ENCODE results near the gene HCFC1.

HCFC1 gene

DNA sequence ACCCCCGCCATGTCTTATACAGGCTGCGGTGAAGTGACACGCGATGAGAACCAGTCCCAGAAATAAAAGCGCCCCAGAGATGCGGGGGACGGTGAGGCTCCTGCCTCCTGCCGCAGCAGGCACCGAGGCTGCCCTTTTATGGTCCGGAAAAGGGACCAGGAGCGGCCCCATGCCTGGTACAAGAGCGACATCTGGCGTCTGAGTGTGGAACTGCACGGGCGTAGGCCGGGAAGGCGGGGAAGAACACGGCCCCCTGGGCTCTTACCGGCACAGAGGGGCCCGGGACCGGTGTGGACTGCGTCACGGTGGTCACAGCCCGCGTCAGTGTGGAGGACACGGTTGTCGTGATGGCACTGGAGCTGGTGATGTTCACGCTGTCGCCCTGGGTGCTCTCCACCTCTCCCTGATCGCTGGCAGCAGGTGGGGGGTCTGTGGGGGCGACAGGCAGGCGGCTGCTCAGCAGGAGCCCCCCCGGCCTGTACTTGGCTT is 18.2 kb downstream of the HCFC1 start:
- TF ChIP-seq, protein P1, sequence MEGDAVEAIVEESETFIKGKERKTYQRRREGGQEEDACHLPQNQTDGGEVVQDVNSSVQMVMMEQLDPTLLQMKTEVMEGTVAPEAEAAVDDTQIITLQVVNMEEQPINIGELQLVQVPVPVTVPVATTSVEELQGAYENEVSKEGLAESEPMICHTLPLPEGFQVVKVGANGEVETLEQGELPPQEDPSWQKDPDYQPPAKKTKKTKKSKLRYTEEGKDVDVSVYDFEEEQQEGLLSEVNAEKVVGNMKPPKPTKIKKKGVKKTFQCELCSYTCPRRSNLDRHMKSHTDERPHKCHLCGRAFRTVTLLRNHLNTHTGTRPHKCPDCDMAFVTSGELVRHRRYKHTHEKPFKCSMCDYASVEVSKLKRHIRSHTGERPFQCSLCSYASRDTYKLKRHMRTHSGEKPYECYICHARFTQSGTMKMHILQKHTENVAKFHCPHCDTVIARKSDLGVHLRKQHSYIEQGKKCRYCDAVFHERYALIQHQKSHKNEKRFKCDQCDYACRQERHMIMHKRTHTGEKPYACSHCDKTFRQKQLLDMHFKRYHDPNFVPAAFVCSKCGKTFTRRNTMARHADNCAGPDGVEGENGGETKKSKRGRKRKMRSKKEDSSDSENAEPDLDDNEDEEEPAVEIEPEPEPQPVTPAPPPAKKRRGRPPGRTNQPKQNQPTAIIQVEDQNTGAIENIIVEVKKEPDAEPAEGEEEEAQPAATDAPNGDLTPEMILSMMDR (IDR thresholded peaks at IDR 0.05; ENCODE audit: low read depth, low read length, missing control alignments) = peak; percentile 82
- DNase-seq (ENCODE audit: extremely low read depth, low read depth) = no peak
- no peak overlapping the region for H3K4me3 ChIP-seq (replicated peaks; ENCODE audit: low read depth, low read length)

DNA sequence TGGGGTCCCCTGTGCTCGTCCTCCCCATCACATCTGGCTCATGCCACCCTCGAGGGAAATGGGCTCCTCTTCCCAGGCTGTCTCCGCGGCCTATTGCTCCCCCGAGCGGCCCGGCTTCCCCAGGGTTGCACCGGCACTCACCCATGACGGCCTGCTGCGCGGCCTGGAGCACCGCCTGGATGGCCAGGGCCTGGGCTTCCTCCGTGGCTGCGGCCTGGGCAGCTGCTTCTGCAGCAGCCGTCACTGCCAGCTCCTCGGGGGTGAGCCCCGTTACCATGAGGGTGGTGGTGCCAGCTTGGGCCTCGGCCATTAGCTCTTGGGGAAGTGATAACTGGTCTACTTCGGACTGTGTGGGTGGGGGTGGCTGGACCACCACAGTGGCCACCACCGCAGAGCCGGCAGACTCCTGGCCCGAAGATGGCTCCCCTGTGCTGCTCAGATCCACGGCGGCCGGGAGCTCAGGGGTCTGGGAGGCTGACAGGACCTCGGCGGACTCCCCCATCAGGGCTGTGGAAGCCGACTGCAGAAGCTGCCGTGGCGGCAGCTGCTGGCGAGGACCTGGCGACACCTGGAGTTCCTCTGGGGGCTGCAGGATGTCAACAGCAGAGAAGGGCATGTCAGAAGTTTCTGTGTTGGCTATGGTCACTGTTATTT is 19.1 kb downstream of the HCFC1 start:
- no peak overlapping the region for H3K4me3 ChIP-seq (replicated peaks; ENCODE audit: low read depth, low read length)
- no peak for DNase-seq (ENCODE audit: extremely low read depth, low read depth)
- TF ChIP-seq, protein P1 (IDR thresholded peaks at IDR 0.05; ENCODE audit: low read depth, low read length, missing control alignments) = no peak

DNA sequence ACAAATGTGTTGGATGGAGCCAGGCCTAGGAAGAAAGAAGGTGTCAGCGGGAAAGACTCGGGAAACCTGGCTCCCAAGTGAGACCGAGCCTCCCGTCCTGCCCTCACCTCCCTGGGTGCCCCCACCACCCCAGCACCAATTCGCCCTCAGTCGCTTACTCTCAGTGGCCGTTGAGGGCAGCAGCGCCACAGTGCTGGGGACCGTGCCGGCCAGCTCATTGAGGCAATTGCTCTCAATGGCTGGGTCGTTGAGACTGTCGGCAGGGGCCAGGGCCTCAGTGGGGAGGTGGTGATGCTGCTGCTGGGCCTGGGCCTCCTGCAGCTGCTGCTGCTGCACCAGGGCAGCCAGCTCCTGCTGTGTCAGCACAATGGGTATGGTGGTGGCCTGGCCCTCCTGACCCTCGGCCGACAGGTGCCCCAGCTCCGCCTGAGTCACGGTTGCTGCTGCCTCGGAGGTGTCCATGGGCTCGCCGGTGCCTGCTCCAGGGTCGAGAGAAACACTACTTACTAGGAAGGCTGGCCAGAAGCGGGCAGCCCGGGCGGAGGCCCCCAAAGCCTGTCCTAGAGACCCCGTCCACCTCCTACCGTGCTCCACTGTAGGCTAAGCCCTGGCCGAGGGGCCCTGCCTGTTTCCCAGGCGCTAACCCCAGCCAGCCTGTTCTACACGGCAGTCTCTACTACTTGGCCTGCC is 19.8 kb downstream of the HCFC1 start:
- no peak for DNase-seq (ENCODE audit: extremely low read depth, low read depth)
- TF ChIP-seq, protein P1 (IDR thresholded peaks at IDR 0.05; ENCODE audit: low read depth, low read length, missing control alignments) = no peak
- no peak overlapping the region for H3K4me3 ChIP-seq (replicated peaks; ENCODE audit: low read depth, low read length)

GRCh38 chrX:153950127-153950526 is 21.5 kb downstream of the HCFC1 start:
- no peak overlapping the region for H3K4me3 ChIP-seq (replicated peaks; ENCODE audit: low read depth, low read length)
- DNase-seq (ENCODE audit: extremely low read depth, low read depth) = no peak
- TF ChIP-seq, protein P1 (IDR thresholded peaks at IDR 0.05; ENCODE audit: low read depth, low read length, missing control alignments) = no peak

- no peak overlapping the region for H3K4me3 ChIP-seq (replicated peaks; ENCODE audit: low read depth, low read length)
- no peak for DNase-seq (ENCODE audit: extremely low read depth, low read depth)
- TF ChIP-seq, protein P1 (IDR thresholded peaks at IDR 0.05; ENCODE audit: low read depth, low read length, missing control alignments) = no peak
These were observed 22.5 kb downstream of the HCFC1 start for GRCh38 chrX:153948847-153949805.

GRCh38 chrX:153948002-153948466 is 23.6 kb downstream of the HCFC1 start:
- H3K4me3 ChIP-seq (replicated peaks; ENCODE audit: low read depth, low read length) = no peak overlapping the region
- DNase-seq (ENCODE audit: extremely low read depth, low read depth) = no peak
- TF ChIP-seq, protein P1 (IDR thresholded peaks at IDR 0.05; ENCODE audit: low read depth, low read length, missing control alignments) = no peak
